Breast epithelium (tissue), 3 donors: ENCODE measurements around the gene MYO15B.

Source experiments
- CTCF ChIP-seq, 3 donors: fragments of 450-650 bp; IDR thresholded peaks; one replicate each; pipeline ENCODE4 v1.5.1; 2016 to 2017; ENCODE audit warnings: antibody characterized with exemption in 3 of 3, mild to moderate bottlenecking in 3 of 3, moderate library complexity in 3 of 3
- POLR2A ChIP-seq: fragments of 450-650 bp; IDR thresholded peaks from one replicate; pipeline ENCODE4 v1.6.1; 2016; ENCODE audit warnings: antibody characterized with exemption, mild to moderate bottlenecking, moderate library complexity
- POLR2AphosphoS5 ChIP-seq, 3 donors: sonication (generic); formaldehyde crosslinking; IDR thresholded peaks; one replicate each; pipeline ENCODE4 v1.6.1; 2017; ENCODE audit warnings: antibody characterized with exemption in 3 of 3

DNA sequence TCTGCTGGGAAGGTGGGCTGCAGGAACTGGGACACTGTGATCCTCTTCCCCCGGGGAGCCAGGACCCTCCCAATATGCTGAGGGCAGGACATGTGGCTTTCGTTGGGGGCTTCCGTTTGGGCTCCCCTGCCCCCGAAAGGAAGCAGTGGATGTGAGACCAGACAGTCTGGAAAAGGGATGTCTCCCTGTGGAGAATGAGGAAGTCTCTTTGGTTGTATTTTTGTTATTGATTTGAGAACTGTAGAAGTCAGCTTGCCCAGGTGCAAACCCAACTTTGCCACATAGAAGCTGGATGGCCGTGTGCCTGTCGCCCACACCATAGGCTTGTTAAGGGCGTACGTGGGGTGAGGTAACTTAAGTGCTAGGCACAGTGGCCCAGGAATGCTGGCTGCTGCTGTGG is 43.4 kb upstream of the MYO15B start:
- no peak for TF ChIP-seq CTCF (IDR thresholded peaks at IDR 0.05)
- TF ChIP-seq POLR2A = no peak
- TF ChIP-seq POLR2AphosphoS5 (IDR thresholded peaks at IDR 0.05) = no peak
